Activated CD8-positive, alpha-beta memory T cell treated with anti-CD3 and anti-CD28 coated beads, Interleukin-2, amount 50 U/mL, for 4 hours (primary cell): Measurements from ENCODE around the gene PDE8A.
A peak's percentile ranks its signal among the peaks of the same experiment; 100 is the strongest.

Experiments
- DNase-seq: peaks from one replicate; pipeline ENCODE4 v3.0.0-alpha.2; 2020

Gene PDE8A

GRCh38 chr15:84981711-84982300 is at the start of gene PDE8A:
Gene PDE8A (plus strand): TSS chr15:84981856. CDS start chr15:84982163, 307 bp downstream.
- no peak for DNase-seq

GRCh38 chr15:84934942-84935729 is 46.5 kb upstream of the PDE8A start:
- DNase-seq: no peak

GRCh38 chr15:84937144-84937543 is 44.5 kb upstream of the PDE8A start:
- DNase-seq: no peak

- no peak for DNase-seq
These were observed 42.9 kb upstream of the PDE8A start for GRCh38 chr15:84938726-84939125.

- DNase-seq: no peak
These were observed 41.3 kb upstream of the PDE8A start for GRCh38 chr15:84940399-84940798.

- no peak for DNase-seq
These were observed 39.2 kb upstream of the PDE8A start for GRCh38 chr15:84942456-84942855.

- no peak for DNase-seq
These were observed 37.3 kb upstream of the PDE8A start for GRCh38 chr15:84944311-84944710.

GRCh38 chr15:84944861-84945260 is 36.8 kb upstream of the PDE8A start:
- DNase-seq: no peak

- no peak for DNase-seq
These were observed 34.7 kb upstream of the PDE8A start for GRCh38 chr15:84946772-84947489.

GRCh38 chr15:84947947-84948830 is 33.5 kb upstream of the PDE8A start:
- no peak for DNase-seq

- no peak for DNase-seq
These were observed 32.6 kb upstream of the PDE8A start for GRCh38 chr15:84949043-84949442.

- no peak for DNase-seq
These were observed 31.6 kb upstream of the PDE8A start for GRCh38 chr15:84949845-84950569.

GRCh38 chr15:84950570-84951111 is 31.0 kb upstream of the PDE8A start:
- no peak for DNase-seq

- DNase-seq: no peak
These were observed 29.9 kb upstream of the PDE8A start for GRCh38 chr15:84951736-84952135.

- no peak for DNase-seq
These were observed 28.5 kb upstream of the PDE8A start for GRCh38 chr15:84953136-84953535.

- DNase-seq: no peak
These were observed 27.9 kb upstream of the PDE8A start for GRCh38 chr15:84953726-84954125.

- DNase-seq: peak; percentile 34
These were observed 26.4 kb upstream of the PDE8A start for GRCh38 chr15:84955089-84955848.

- no peak for DNase-seq
These were observed 25.5 kb upstream of the PDE8A start for GRCh38 chr15:84956199-84956598.

GRCh38 chr15:84960391-84961113 is 21.1 kb upstream of the PDE8A start:
- DNase-seq: no peak

- DNase-seq: no peak
These were observed 20.6 kb upstream of the PDE8A start for GRCh38 chr15:84961114-84961452.

GRCh38 chr15:84961707-84962106 is 19.9 kb upstream of the PDE8A start:
- DNase-seq: no peak
